ENCODE data around the gene ATP6V0D1.

Gene ATP6V0D1

GRCh38 chr16:67461600-67462278 lies 19.2 kb downstream of the ATP6V0D1 start:
- Mint-ChIP-seq H3K27ac (peak overlapping the region; percentile 95 to 98 (median 95)), H3K36me3 (ENCODE audit: low read depth) (no peaks in the 10 kb centered on the region), H3K9me3 (no peaks in the 10 kb centered on the region), H3K4me3 (no peak overlapping the region), H3K27me3 (ENCODE audit: low read depth) (peaks cover 4% of the 10 kb centered on the region), H3K4me1 (peaks cover 41% of the 10 kb centered on the region)
- no peak for TF ChIP-seq CTCF (IDR thresholded peaks at IDR 0.05; ENCODE audit: unreplicated experiment in 3 of 3)

- Mint-ChIP-seq H3K27me3 (ENCODE audit: low read depth) (peaks cover 4% of the 10 kb centered on the region), H3K4me3 (no peak overlapping the region), H3K9me3 (no peaks in the 10 kb centered on the region)
Observed at GRCh38 chr16:67460961-67461360, 20.0 kb downstream of the ATP6V0D1 start.

GRCh38 chr16:67460168-67460567 lies 20.8 kb downstream of the ATP6V0D1 start:
- Mint-ChIP-seq H3K4me3 (peak overlapping the region in 2 of 3 experiments; percentile 39 to 66), H3K27ac (peak overlapping the region; percentile 95 to 98 (median 95)), H3K9me3 (no peaks in the 10 kb centered on the region), H3K36me3 (ENCODE audit: low read depth) (no peaks in the 10 kb centered on the region), H3K4me1 (peaks cover 54% of the 10 kb centered on the region), H3K27me3 (ENCODE audit: low read depth) (peaks cover 4% of the 10 kb centered on the region)
- TF ChIP-seq CTCF (IDR thresholded peaks at IDR 0.05; ENCODE audit: unreplicated experiment in 3 of 3): no peak

More at GRCh38 chr16:67460961-67461360, 20.0 kb downstream of the ATP6V0D1 start:
- no peak for TF ChIP-seq CTCF (IDR thresholded peaks at IDR 0.05; ENCODE audit: unreplicated experiment in 3 of 3)
- peak overlapping the region; percentile 95 to 98 (median 95) for H3K27ac Mint-ChIP-seq
- H3K36me3 Mint-ChIP-seq (ENCODE audit: low read depth): no peaks in the 10 kb centered on the region
- peaks cover 49% of the 10 kb centered on the region for H3K4me1 Mint-ChIP-seq

- H3K36me3 Mint-ChIP-seq (ENCODE audit: low read depth): no peaks in the 10 kb centered on the region
- H3K27ac Mint-ChIP-seq: peak overlapping the region; percentile 95 to 98 (median 95)
- peaks cover 56% of the 10 kb centered on the region for H3K4me1 Mint-ChIP-seq
- no peak for TF ChIP-seq CTCF (IDR thresholded peaks at IDR 0.05; ENCODE audit: unreplicated experiment in 3 of 3)
- H3K9me3 Mint-ChIP-seq: no peaks in the 10 kb centered on the region
- H3K4me3 Mint-ChIP-seq: no peak overlapping the region
- H3K27me3 Mint-ChIP-seq (ENCODE audit: low read depth): peaks cover 4% of the 10 kb centered on the region
Observed at GRCh38 chr16:67459861-67460150, 21.2 kb downstream of the ATP6V0D1 start.

- Mint-ChIP-seq H3K36me3 (ENCODE audit: low read depth) (no peaks in the 10 kb centered on the region), H3K27me3 (ENCODE audit: low read depth) (peaks cover 4% of the 10 kb centered on the region), H3K4me3 (peak overlapping the region; percentile 3 to 50 (median 28)), H3K9me3 (no peaks in the 10 kb centered on the region), H3K4me1 (peaks cover 60% of the 10 kb centered on the region), H3K27ac (peak overlapping the region; percentile 90 to 96 (median 95))
- TF ChIP-seq CTCF (IDR thresholded peaks at IDR 0.05; ENCODE audit: unreplicated experiment in 3 of 3): no peak
Observed at GRCh38 chr16:67459066-67459860, 21.7 kb downstream of the ATP6V0D1 start.
